DOHH2 (cell line): Measurements from ENCODE around the gene ME3.

Experiments used
- H3F3A ChIP-seq: fragments of 200-600 bp; sonication (generic), shearing (Covaris generic); 2 replicates; pipeline ENCODE4 v1.6.0; 2016; ENCODE audit warnings: antibody characterized with exemption, mild to moderate bottlenecking; ENCODE audit not compliant: control insufficient read depth, insufficient read depth
- H3K27ac ChIP-seq: fragments of 200-600 bp; sonication (generic); 2 replicates; pipeline ENCODE4 v1.5.1; 2014; ENCODE audit warnings: low read depth, mild to moderate bottlenecking, low read length, moderate library complexity
- H3K27me3 ChIP-seq: fragments of 200-600 bp; sonication (generic); 2 replicates; pipeline ENCODE4 v1.6.1; 2014; ENCODE audit warnings: mild to moderate bottlenecking, low read length, mixed read lengths; ENCODE audit not compliant: control insufficient read depth
- H3K36me3 ChIP-seq: fragments of 200-600 bp; sonication (generic); 2 replicates; pipeline ENCODE4 v1.6.1; 2014; ENCODE audit warnings: mild to moderate bottlenecking, low read length, moderate library complexity, mixed read lengths; ENCODE audit not compliant: control insufficient read depth
- H3K4me1 ChIP-seq: fragments of 200-600 bp; sonication (generic); 2 replicates; pipeline ENCODE4 v1.6.1; 2014; ENCODE audit warnings: mild to moderate bottlenecking, low read length, mixed read lengths; ENCODE audit not compliant: control insufficient read depth
- H3K4me2 ChIP-seq: fragments of 200-600 bp; sonication (generic); 2 replicates; pipeline ENCODE4 v1.6.0; 2014; ENCODE audit warnings: mild to moderate bottlenecking, low read length, moderate library complexity
- H3K4me3 ChIP-seq: fragments of 200-600 bp; sonication (generic); 2 replicates; pipeline ENCODE4 v1.5.1; 2014; ENCODE audit warnings: mild to moderate bottlenecking, low read length, mixed read lengths
- H3K79me2 ChIP-seq: fragments of 200-600 bp; sonication (generic); 2 replicates; pipeline ENCODE4 v1.6.1; 2014; ENCODE audit warnings: mild to moderate bottlenecking, low read length, mixed read lengths; ENCODE audit not compliant: control insufficient read depth
- H3K9me2 ChIP-seq: fragments of 200-600 bp; sonication (generic); replicated peaks from 2 replicates; pipeline ENCODE4 v1.6.1; 2014; ENCODE audit warnings: mild to moderate bottlenecking, low read length, mixed read lengths; ENCODE audit not compliant: control insufficient read depth
- H3K9me3 ChIP-seq: fragments of 200-600 bp; sonication (generic); 2 replicates; pipeline ENCODE4 v1.6.1; 2014; ENCODE audit warnings: antibody characterized with exemption, low read length, mixed read lengths; ENCODE audit not compliant: control insufficient read depth, insufficient read depth
- H4K20me1 ChIP-seq: fragments of 200-600 bp; sonication (generic); 2 replicates; pipeline ENCODE4 v1.6.0; 2014; ENCODE audit warnings: low read depth, mild to moderate bottlenecking, antibody characterized with exemption, low read length, moderate library complexity; ENCODE audit not compliant: control insufficient read depth, insufficient read depth
- EZH2phosphoT487 ChIP-seq: fragments of 200-600 bp; sonication (generic); IDR thresholded peaks from 2 replicates; pipeline ENCODE4 v1.6.1; 2017; ENCODE audit warnings: borderline replicate concordance, mild to moderate bottlenecking, antibody characterized with exemption, low read length, moderate library complexity, mixed read lengths
- TF ChIP-seq, protein P1 (sequence below): fragments of 200-600 bp; sonication (generic); IDR thresholded peaks from one replicate; pipeline ENCODE4 v1.5.1; 2014; ENCODE audit warnings: antibody characterized with exemption, mild to moderate bottlenecking, low read depth, low read length; ENCODE audit not compliant: poor library complexity, severe bottlenecking

The ME3 gene

DNA sequence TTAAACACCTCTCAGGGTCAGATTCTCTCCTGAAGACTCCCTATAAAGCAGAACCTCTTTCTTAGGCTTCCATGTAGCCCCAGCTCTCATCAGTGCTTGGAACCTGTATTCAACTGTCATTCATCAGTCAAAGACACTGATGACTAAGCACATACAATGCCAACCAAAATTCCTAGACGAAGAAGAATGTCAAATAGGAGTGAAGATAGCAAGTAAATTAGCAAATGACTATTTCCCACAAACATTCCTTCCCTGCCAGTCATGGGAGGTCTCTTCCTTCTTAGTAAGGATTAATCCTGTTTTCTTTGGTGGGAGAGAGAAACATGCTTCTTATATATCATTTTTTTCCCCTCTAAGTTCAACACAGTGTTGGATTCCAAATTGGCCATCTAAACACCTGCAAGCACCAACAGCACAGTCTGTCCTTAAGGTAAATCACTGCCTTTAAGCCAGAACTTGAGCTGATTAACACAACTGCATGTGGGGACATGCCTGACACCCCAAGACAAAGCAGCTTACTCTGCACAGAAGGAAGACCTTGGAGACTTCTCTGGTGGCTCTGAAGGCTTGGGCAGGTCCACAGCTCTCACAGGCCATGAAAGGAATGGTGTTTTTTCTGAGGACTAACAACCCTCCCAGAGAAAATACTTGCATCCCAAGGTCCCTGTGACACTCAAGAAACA, 47.5 kb upstream of the ME3 start:
- Histone ChIP-seq H3K27ac (no peak overlapping the region), H3K4me1 (no peaks in the 10 kb centered on the region)

DNA sequence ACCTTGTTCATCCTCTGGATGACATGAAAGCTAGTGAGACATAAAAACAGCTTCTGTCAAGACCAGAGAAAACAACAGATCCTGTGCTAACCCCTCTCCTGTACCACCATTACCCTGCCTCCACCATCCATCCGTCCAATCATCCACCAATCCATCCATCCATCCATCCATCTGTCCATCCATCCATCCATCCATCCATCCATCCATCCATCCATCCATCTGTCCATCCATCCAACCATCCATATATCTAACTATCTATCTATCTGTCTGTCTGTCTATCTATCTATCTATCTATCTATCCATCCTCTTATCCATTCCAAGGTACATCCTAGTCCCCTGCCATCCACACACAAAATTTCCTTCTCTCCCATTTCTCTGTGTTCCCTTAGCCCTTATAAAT, 46.6 kb upstream of the ME3 start:
- no peaks in the 10 kb centered on the region for H3F3A ChIP-seq
- TF ChIP-seq EZH2phosphoT487: no peak
- TF ChIP-seq, protein P1, sequence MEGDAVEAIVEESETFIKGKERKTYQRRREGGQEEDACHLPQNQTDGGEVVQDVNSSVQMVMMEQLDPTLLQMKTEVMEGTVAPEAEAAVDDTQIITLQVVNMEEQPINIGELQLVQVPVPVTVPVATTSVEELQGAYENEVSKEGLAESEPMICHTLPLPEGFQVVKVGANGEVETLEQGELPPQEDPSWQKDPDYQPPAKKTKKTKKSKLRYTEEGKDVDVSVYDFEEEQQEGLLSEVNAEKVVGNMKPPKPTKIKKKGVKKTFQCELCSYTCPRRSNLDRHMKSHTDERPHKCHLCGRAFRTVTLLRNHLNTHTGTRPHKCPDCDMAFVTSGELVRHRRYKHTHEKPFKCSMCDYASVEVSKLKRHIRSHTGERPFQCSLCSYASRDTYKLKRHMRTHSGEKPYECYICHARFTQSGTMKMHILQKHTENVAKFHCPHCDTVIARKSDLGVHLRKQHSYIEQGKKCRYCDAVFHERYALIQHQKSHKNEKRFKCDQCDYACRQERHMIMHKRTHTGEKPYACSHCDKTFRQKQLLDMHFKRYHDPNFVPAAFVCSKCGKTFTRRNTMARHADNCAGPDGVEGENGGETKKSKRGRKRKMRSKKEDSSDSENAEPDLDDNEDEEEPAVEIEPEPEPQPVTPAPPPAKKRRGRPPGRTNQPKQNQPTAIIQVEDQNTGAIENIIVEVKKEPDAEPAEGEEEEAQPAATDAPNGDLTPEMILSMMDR: no peak
- no peaks in the 10 kb centered on the region for H3K4me1 ChIP-seq
- no peaks in the 10 kb centered on the region for H4K20me1 ChIP-seq
- H3K27ac ChIP-seq: no peak overlapping the region
- no peaks in the 10 kb centered on the region for H3K36me3 ChIP-seq
- H3K4me2 ChIP-seq: no peak overlapping the region
- H3K27me3 ChIP-seq: no peaks in the 10 kb centered on the region
- H3K9me3 ChIP-seq: no peaks in the 10 kb centered on the region
- no peak overlapping the region for H3K4me3 ChIP-seq
- H3K79me2 ChIP-seq: no peaks in the 10 kb centered on the region
- H3K9me2 ChIP-seq: no peaks in the 10 kb centered on the region

More for the DNA sequence above, 47.5 kb upstream of the ME3 start:
- H3K9me3 ChIP-seq: no peaks in the 10 kb centered on the region
- H4K20me1 ChIP-seq: no peaks in the 10 kb centered on the region
- no peaks in the 10 kb centered on the region for H3K27me3 ChIP-seq
- no peaks in the 10 kb centered on the region for H3K36me3 ChIP-seq
- no peaks in the 10 kb centered on the region for H3K9me2 ChIP-seq
- no peaks in the 10 kb centered on the region for H3K79me2 ChIP-seq
- no peak overlapping the region for H3K4me2 ChIP-seq
- H3F3A ChIP-seq: no peaks in the 10 kb centered on the region
- no peak overlapping the region for H3K4me3 ChIP-seq
- TF ChIP-seq, protein P1: no peak
- TF ChIP-seq EZH2phosphoT487: no peak

DNA sequence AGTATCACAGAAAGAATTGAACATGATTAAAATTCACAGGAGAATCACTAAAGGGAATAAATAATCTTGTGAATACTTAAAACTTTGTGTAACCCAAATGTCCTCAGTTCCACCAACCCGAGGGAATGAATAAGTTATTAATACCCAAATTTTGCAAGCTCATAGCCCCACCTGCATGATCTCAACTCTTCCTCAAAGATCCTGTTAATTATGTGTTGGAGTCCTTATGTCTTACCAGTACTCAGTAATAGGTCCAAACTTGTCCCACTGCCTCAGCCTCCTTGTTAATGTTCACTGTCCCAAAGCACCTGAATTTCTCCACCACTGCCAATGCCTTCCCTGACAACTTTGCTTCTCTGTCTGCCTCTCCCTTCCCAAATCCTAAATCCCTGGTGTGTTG, 46.1 kb upstream of the ME3 start:
- Histone ChIP-seq H3K4me3 (no peak overlapping the region), H3K4me2 (no peak overlapping the region), H4K20me1 (no peaks in the 10 kb centered on the region), H3K27ac (no peak overlapping the region), H3K79me2 (no peaks in the 10 kb centered on the region), H3K9me2 (no peaks in the 10 kb centered on the region), H3K36me3 (no peaks in the 10 kb centered on the region), H3K9me3 (no peaks in the 10 kb centered on the region), H3K4me1 (no peaks in the 10 kb centered on the region), H3K27me3 (no peaks in the 10 kb centered on the region), H3F3A (no peaks in the 10 kb centered on the region)
- no peak for TF ChIP-seq EZH2phosphoT487
- TF ChIP-seq, protein P1: no peak
